ENCODE results near the gene ATP9B. TPM values are rescaled to one million over a fixed set of nuclear protein-coding genes. Genes with fewer than 3 reads are reported as not detected.

ATP9B gene
- total RNA-seq, 1 donor from 2014 or later: 16.2 TPM

- Histone ChIP-seq H3K4me3 (ENCODE audit: low read depth, low read length) (no peak overlapping the region), H3K27me3 (ENCODE audit: control insufficient read depth, insufficient read depth, low read length) (no peaks in the 10 kb centered on the region), H3K36me3 (ENCODE audit: control insufficient read depth, insufficient read depth, low read length) (no peaks in the 10 kb centered on the region)
- no peak for DNase-seq (ENCODE audit: low read depth)
- TF ChIP-seq, protein P1, sequence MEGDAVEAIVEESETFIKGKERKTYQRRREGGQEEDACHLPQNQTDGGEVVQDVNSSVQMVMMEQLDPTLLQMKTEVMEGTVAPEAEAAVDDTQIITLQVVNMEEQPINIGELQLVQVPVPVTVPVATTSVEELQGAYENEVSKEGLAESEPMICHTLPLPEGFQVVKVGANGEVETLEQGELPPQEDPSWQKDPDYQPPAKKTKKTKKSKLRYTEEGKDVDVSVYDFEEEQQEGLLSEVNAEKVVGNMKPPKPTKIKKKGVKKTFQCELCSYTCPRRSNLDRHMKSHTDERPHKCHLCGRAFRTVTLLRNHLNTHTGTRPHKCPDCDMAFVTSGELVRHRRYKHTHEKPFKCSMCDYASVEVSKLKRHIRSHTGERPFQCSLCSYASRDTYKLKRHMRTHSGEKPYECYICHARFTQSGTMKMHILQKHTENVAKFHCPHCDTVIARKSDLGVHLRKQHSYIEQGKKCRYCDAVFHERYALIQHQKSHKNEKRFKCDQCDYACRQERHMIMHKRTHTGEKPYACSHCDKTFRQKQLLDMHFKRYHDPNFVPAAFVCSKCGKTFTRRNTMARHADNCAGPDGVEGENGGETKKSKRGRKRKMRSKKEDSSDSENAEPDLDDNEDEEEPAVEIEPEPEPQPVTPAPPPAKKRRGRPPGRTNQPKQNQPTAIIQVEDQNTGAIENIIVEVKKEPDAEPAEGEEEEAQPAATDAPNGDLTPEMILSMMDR (IDR thresholded peaks at IDR 0.05; ENCODE audit: insufficient read depth, low read length, poor library complexity, severe bottlenecking): no peak
These were observed 221.7 kb downstream of the ATP9B start for GRCh38 chr18:79290876-79291275.

DNA sequence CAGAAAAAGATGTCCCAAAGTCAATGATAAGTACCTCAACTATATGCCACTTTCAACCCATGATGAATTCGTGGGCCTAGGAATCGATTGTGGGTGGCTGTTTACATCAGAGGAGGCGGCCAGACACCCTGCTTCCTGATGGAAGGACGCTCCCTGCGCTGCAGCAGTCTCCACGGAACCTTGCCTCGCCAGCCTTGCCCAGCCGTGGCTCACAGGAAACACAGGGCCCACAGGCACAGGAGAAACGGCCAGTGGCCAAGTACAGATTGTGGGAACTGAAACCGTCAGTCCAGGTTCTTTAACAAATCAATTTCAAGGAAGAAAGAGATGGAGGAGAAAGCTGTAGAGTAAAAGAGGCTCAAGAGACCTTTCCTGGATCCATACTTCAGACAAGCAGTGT, 225.0 kb downstream of the ATP9B start:
- no peaks in the 10 kb centered on the region for H3K27me3 ChIP-seq (ENCODE audit: control insufficient read depth, insufficient read depth, low read length)
- TF ChIP-seq, protein P1 (IDR thresholded peaks at IDR 0.05; ENCODE audit: insufficient read depth, low read length, poor library complexity, severe bottlenecking): no peak
- H3K4me3 ChIP-seq (ENCODE audit: low read depth, low read length): no peak overlapping the region
- H3K36me3 ChIP-seq (ENCODE audit: control insufficient read depth, insufficient read depth, low read length): no peaks in the 10 kb centered on the region
- DNase-seq (ENCODE audit: low read depth): no peak

DNA sequence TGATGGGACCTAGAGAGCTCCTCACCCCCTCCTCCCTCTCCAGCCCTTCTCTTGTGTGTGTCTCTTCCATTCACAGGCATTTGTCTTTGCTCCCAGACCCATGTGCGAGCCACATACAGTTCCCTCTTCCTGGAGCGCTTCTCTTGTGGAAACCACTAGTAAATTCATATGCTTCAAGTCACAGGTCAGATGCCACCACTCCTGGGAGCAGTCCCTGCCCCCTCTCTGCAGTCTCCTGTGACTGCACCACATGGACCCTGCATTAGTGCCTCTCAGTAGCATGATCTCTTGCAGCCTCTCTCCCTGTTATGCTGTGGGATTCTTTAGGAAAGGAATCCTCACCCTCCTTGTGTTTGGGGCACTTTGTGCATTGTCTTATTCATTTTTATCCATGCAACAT, 230.1 kb downstream of the ATP9B start:
- TF ChIP-seq, protein P1 (IDR thresholded peaks at IDR 0.05; ENCODE audit: insufficient read depth, low read length, poor library complexity, severe bottlenecking): no peak
- Histone ChIP-seq H3K4me3 (ENCODE audit: low read depth, low read length) (no peak overlapping the region), H3K36me3 (ENCODE audit: control insufficient read depth, insufficient read depth, low read length) (no peaks in the 10 kb centered on the region), H3K27me3 (ENCODE audit: control insufficient read depth, insufficient read depth, low read length) (no peaks in the 10 kb centered on the region)
- DNase-seq (ENCODE audit: low read depth): no peak

DNA sequence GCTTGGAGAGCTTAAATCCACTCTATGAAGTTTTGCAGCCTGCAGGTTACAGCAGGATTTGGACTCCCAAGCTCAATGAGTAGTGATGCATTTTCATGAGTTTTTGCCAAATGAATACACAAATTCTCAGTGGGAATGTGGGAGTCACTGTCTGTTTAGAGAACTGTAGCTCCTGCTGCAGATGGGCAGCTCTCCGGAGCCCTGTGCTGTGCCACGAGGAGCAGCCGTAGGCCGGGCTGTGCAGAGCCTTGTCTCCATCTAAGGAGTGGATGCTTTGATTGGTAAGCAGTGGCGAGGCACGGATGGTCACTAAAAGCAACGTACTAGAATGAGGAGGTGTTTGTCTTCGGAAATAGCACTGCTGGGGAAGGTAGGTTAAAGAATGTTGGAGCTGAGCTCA, 230.5 kb downstream of the ATP9B start:
- no peak for DNase-seq (ENCODE audit: low read depth)
- H3K27me3 ChIP-seq (ENCODE audit: control insufficient read depth, insufficient read depth, low read length): no peaks in the 10 kb centered on the region
- H3K36me3 ChIP-seq (ENCODE audit: control insufficient read depth, insufficient read depth, low read length): no peaks in the 10 kb centered on the region
- TF ChIP-seq, protein P1 (IDR thresholded peaks at IDR 0.05; ENCODE audit: insufficient read depth, low read length, poor library complexity, severe bottlenecking): no peak
- H3K4me3 ChIP-seq (ENCODE audit: low read depth, low read length): no peak overlapping the region

GRCh38 chr18:79300413-79300812, 231.2 kb downstream of the ATP9B start:
- TF ChIP-seq, protein P1 (IDR thresholded peaks at IDR 0.05; ENCODE audit: insufficient read depth, low read length, poor library complexity, severe bottlenecking): no peak
- no peak for DNase-seq (ENCODE audit: low read depth)
- Histone ChIP-seq H3K27me3 (ENCODE audit: control insufficient read depth, insufficient read depth, low read length) (no peaks in the 10 kb centered on the region), H3K4me3 (ENCODE audit: low read depth, low read length) (no peak overlapping the region), H3K36me3 (ENCODE audit: control insufficient read depth, insufficient read depth, low read length) (no peaks in the 10 kb centered on the region)

GRCh38 chr18:79302120-79302519, 232.9 kb downstream of the ATP9B start:
- TF ChIP-seq, protein P1 (IDR thresholded peaks at IDR 0.05; ENCODE audit: insufficient read depth, low read length, poor library complexity, severe bottlenecking): no peak
- H3K36me3 ChIP-seq (ENCODE audit: control insufficient read depth, insufficient read depth, low read length): no peaks in the 10 kb centered on the region
- H3K4me3 ChIP-seq (ENCODE audit: low read depth, low read length): no peak overlapping the region
- DNase-seq (ENCODE audit: low read depth): no peak
- H3K27me3 ChIP-seq (ENCODE audit: control insufficient read depth, insufficient read depth, low read length): no peaks in the 10 kb centered on the region
